Heart right ventricle (tissue), 16 donors: Measurements from ENCODE around the gene P4HTM. TPM values are rescaled to one million over a fixed set of nuclear protein-coding genes. Genes with fewer than 3 reads are reported as not detected.
A peak's percentile ranks its signal among the peaks of the same experiment; 100 is the strongest.

Experiments
- ATAC-seq, 8 donors: fragments of 200-7000 bp; cut with Tn5 transposase; one replicate each; pipeline ENCODE4 v1.9.1; 2020; ENCODE audit warnings: mild to moderate bottlenecking in 8 of 8, moderate library complexity in 8 of 8, moderate number of reproducible peaks in 1 of 8
- DNase-seq, 2 donors: peaks; one replicate each; pipeline ENCODE4 v3.0.0-alpha.2; 2020
- H3K27ac ChIP-seq, 10 donors: fragments of 200-600 bp; sonication (generic) in 2 of 10; one replicate each; pipeline versions ENCODE4 v1.5.0 to v1.8.0; 2020 to 2022; ENCODE audit warnings: mild to moderate bottlenecking in 3 of 10
- H3K27me3 ChIP-seq, 7 donors: fragments of 200-600 bp; one replicate each; pipeline ENCODE4 v1.8.0; 2021 to 2022; ENCODE audit warnings: mild to moderate bottlenecking in 2 of 7
- H3K36me3 ChIP-seq, 9 donors: fragments of 200-600 bp; sonication (generic) in 1 of 9; one replicate each; pipeline versions ENCODE4 v1.5.0 to v1.8.0; 2020 to 2022; ENCODE audit warnings: mild to moderate bottlenecking in 2 of 9
- H3K4me1 ChIP-seq, 9 donors: fragments of 200-600 bp; sonication (generic) in 1 of 9; one replicate each; pipeline versions ENCODE4 v1.5.0 to v1.8.0; 2020 to 2022; ENCODE audit warnings: mild to moderate bottlenecking in 4 of 9
- H3K4me3 ChIP-seq, 10 donors: fragments of 200-600 bp; sonication (generic) in 2 of 10; one replicate each; pipeline versions ENCODE4 v1.5.0 to v1.8.0; 2020 to 2022; ENCODE audit warnings: mild to moderate bottlenecking in 7 of 10, moderate library complexity in 2 of 10
- H3K9me3 ChIP-seq, 11 donors: fragments of 200-600 bp in 10 of 11; sonication (generic) in 2 of 11; one replicate each; pipeline versions ENCODE4 v1.5.0 to v1.8.0; 2013 to 2022; ENCODE audit warnings: mild to moderate bottlenecking in 2 of 11, control low read depth in 1 of 11, moderate library complexity in 1 of 11
- WGBS, 2 donors: extraction: QIAGEN DNeasy Blood & Tissue Kit; methylation state at CpG; one replicate each; pipeline ENCODE4 v1.1.7; 2013; ENCODE audit warnings: inconsistent platforms in 1 of 2; 5-methylcytosine and 5-hydroxymethylcytosine counted together
- intact Hi-C, 10 donors: fragments of 100-400 bp; cut with DNase I; formaldehyde crosslinking; loops; one replicate each; pipeline versions ENCODE4 v1.11.1 to v1.14.2; 2022
- polyA plus RNA-seq, 2 donors: library from polyadenylated mRNA; stranded (reverse); fragments of 200-250 nt; gene quantifications; one replicate each; pipeline ENCODE4 v1.2.3, GENCODE V29; 2013
- total RNA-seq, 10 donors: library from RNA; stranded (reverse); fragmentation: NEBNext Ultra II Directional in 3 of 10; extraction: Animal tissue kit (Norgen Biotek cat#: 25700) in 3 of 10; gene quantifications; one replicate each; pipeline versions ENCODE4 v1.2.1 to v1.2.4, GENCODE V29; 2021 to 2023
- TF ChIP-seq, protein P1 (sequence below), 9 donors: fragments of 200-600 bp; sonication (generic) in 2 of 9; IDR thresholded peaks; one replicate each; pipeline versions ENCODE4 v1.5.0 to v1.8.0; 2021 to 2022; ENCODE audit warnings: antibody characterized with exemption in 9 of 9, mild to moderate bottlenecking in 5 of 9, moderate library complexity in 1 of 9
- donor health status: Arrhythmogenic right ventricular cardiomyopathy.
- donor health status: ischemic (EF 13 %, LVEDD 7.1; RV severe dilation, severe dysfunction).
- donor health status: healthy with polysubstance abuse.
- donor health status: DM: no; HTN: yes; CAD: no.
- donor health status: DM: no; HTN: no; CAD: no.
- donor health status: ischemic (EF 25% LVEDD 6.9; RV normal size, moderate dysfunction).
- donor health status: ischemic (EF 25% LVEDD 5.7; RV mildly dilated, moderate dysfunction).
- donor health status: healthy.
- donor health status: DM: yes; HTN: yes; CAD: no.
- donor health status: Ischemic cardiomyopathy.
- donor health status: ischemic (EF 35%, LVEDD 5.7; RV mildly dilated, moderate dysfunction).
- donor health status: nonischemic (EF 11% LVEDD 7.7; RV severe dilation, severe dysfunction).
- donor health status: DM: yes; HTN: yes; CAD: no.
- donor health status: PGD.
- donor health status: ischemic (EF 29% LVEDD 5.4; RV normal size, mild dysfunction).
- donor health status: nonischemic (EF 23%, LVEDD 6.1; RV moderate dilation, normal function).

P4HTM gene
- total and polyA plus RNA-seq, 12 donors, result 23.8 to 41.7 (median 30.5) TPM

DNA sequence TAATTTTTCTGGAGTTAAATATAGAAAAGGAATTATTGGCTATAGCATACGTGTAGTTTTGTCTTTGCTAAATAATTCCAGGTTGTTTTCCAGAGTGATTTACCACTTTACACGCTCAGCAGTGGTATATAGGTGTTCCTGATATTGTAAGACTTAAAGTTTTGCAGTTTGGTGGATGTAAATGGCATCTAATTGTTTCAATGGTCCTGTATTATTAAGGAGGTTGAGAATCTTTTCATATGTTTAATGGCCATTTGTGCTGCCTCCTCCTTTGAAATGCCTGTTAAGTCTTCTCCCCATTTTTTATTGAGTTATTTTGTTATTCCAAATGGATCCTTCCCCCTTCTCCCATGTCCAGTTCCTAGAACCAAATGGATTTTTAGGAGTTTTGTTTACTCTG lies 26.4 kb upstream of the P4HTM start:
- DNase-seq (no peak), ATAC-seq (no peak)
- 74 to 81% methylated on average over 2 of the region's 2 CpGs for WGBS, 2 donors
- H3K9me3 ChIP-seq, result no peaks in the 10 kb centered on the region
- H3K4me3 ChIP-seq, result no peak overlapping the region
- H3K36me3 ChIP-seq, result peaks cover 0 to 87% (median 51%) of the 10 kb centered on the region in 9 donors
- TF ChIP-seq, protein P1, sequence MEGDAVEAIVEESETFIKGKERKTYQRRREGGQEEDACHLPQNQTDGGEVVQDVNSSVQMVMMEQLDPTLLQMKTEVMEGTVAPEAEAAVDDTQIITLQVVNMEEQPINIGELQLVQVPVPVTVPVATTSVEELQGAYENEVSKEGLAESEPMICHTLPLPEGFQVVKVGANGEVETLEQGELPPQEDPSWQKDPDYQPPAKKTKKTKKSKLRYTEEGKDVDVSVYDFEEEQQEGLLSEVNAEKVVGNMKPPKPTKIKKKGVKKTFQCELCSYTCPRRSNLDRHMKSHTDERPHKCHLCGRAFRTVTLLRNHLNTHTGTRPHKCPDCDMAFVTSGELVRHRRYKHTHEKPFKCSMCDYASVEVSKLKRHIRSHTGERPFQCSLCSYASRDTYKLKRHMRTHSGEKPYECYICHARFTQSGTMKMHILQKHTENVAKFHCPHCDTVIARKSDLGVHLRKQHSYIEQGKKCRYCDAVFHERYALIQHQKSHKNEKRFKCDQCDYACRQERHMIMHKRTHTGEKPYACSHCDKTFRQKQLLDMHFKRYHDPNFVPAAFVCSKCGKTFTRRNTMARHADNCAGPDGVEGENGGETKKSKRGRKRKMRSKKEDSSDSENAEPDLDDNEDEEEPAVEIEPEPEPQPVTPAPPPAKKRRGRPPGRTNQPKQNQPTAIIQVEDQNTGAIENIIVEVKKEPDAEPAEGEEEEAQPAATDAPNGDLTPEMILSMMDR (IDR thresholded peaks at IDR 0.05), result no peak
- intact Hi-C loops, result no loop called here
- H3K4me1 ChIP-seq, result no peaks in the 10 kb centered on the region
- H3K27ac ChIP-seq, result no peak overlapping the region
- H3K27me3 ChIP-seq, result no peaks in the 10 kb centered on the region

DNA sequence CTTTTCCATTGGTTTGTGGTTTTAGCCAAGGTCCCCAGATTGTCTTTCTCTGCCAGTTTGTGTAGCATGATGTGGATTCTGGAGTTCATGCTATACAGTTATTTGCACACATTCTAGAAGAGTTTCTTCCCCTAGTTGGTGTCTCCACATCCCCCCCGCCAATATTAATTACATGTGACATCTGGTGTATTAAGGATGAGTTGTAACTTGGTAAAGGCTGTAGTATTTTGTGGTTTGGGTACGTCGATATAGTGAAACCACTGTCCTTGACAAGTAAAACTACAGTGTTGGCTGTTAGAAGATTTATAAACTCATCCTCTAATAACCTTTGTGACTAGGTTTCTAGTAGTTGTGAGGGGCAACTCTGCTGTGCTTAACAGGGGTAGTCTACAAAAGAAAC lies 23.7 kb upstream of the P4HTM start:
- H3K36me3 ChIP-seq, result peaks cover under 1 to 100% (median 70%) of the 10 kb centered on the region in 9 donors
- no peak for ATAC-seq
- no peak overlapping the region for H3K4me3 ChIP-seq
- TF ChIP-seq, protein P1 (IDR thresholded peaks at IDR 0.05), result no peak
- H3K4me1 ChIP-seq, result no peaks in the 10 kb centered on the region
- no peak for DNase-seq
- H3K9me3 ChIP-seq, result no peaks in the 10 kb centered on the region
- H3K27me3 ChIP-seq, result no peaks in the 10 kb centered on the region
- 92 to 93% methylated on average over 3 of the region's 3 CpGs for WGBS, 2 donors
- H3K27ac ChIP-seq, result no peak overlapping the region
- intact Hi-C loops, result no loop called here

DNA sequence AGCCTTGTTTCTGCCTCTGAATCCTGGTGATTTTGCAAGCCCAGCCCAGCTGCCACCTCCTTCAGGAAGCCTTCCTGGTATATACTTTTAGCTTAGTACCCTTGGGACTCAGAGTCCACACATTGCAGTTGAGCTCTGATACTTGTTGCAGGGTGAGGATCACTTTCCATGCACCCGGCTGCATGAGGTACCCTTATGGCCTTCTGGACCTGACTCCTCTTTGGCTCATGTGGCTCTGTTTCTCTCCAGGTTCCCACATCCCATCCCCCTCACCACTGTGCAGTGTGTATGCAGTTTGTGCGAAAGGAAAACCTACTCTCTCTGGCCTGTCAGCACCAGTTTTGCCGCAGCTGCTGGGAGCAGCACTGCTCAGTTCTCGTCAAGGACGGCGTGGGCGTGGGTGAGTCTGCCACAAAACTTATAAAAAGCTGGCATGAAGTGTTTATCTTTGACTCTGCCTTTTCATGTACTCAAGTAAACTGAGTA lies 23.1 kb upstream of the P4HTM start:
- H3K36me3 ChIP-seq, result peaks cover 6 to 100% (median 71%) of the 10 kb centered on the region in 9 donors
- no peaks in the 10 kb centered on the region for H3K27me3 ChIP-seq
- H3K27ac ChIP-seq, result no peak overlapping the region
- no peaks in the 10 kb centered on the region for H3K9me3 ChIP-seq
- no peaks in the 10 kb centered on the region for H3K4me1 ChIP-seq
- ATAC-seq (peak in 4 of 8 donors; percentile 35 to 63 (median 52)), DNase-seq (no peak)
- H3K4me3 ChIP-seq, result no peak overlapping the region
- TF ChIP-seq, protein P1 (IDR thresholded peaks at IDR 0.05), result no peak
- WGBS, 2 donors, result 71 to 80% methylated on average over 7 of the region's 7 CpGs
- intact Hi-C loops, result no loop called here

DNA sequence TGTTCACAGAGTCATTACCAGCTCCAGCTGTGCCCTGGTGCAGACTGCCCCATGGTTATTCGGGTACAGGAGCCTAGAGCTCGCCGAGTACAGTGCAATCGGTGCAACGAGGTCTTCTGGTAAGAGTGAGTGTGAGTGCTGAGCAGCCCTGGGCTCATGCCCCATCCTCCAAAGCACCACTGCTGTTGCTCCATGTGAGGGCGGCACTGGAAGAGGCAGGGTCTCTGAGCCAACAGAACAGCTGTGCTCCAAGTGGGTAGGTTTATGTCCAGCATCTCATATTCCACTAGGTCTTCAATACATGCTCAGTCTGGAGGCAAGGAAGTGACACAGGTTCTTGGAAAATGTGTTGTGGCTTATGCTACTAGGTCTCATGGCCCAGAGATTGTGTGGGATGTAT lies 19.5 kb upstream of the P4HTM start:
- no peak for DNase-seq
- no peak overlapping the region for H3K27ac ChIP-seq
- no peaks in the 10 kb centered on the region for H3K27me3 ChIP-seq
- TF ChIP-seq, protein P1 (IDR thresholded peaks at IDR 0.05), result no peak
- 94 to 95% methylated on average over 6 of the region's 6 CpGs for WGBS, 2 donors
- no peaks in the 10 kb centered on the region for H3K4me1 ChIP-seq
- H3K9me3 ChIP-seq, result no peaks in the 10 kb centered on the region
- H3K4me3 ChIP-seq, result no peak overlapping the region
- peaks cover 13 to 100% (median 78%) of the 10 kb centered on the region in 9 donors for H3K36me3 ChIP-seq
- no peak for ATAC-seq
- intact Hi-C loops, result no loop called here
